ENCODE data around the gene EVI5L.

Gene EVI5L

DNA sequence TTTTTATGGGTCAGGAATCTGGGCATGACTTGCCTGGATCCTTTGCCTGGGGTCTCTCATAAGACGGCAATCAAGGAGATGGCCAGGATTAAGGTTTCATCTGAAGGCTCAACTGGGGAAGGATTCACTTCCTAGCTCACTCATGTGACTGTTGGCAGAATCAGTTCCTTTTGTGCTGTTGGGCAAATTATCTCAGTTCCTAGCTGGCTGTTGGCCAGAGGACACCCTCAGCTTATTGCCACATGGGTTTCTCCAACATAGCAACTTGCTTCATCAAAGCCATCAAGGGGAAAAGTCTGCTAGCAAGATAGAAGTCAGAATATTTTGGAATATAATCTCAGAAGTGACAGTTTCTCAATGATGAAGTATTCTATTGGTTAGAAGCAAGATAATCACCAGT lies 12.2 kb upstream of the EVI5L start:
- DNase-seq (ENCODE audit: low read depth): no peak

DNA sequence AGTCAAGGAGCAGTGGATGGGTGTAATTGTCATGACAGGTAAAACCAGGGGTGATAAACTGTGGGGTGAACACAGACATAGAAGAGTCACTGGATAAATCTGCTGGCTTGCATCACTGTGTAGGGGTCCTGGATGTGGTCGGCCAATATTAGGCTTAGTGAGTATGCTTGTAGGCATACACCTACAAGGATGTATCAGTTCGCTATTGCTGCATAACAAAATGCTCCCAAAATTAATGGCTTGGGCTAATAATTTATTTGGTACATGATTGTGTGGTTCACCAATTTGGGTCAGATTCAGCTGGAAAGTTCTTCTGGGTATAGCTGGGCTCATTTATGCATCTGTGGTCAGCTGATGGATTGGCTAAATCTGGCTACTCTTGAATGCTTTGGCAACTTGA lies 11.2 kb upstream of the EVI5L start:
- DNase-seq (ENCODE audit: low read depth): no peak

DNA sequence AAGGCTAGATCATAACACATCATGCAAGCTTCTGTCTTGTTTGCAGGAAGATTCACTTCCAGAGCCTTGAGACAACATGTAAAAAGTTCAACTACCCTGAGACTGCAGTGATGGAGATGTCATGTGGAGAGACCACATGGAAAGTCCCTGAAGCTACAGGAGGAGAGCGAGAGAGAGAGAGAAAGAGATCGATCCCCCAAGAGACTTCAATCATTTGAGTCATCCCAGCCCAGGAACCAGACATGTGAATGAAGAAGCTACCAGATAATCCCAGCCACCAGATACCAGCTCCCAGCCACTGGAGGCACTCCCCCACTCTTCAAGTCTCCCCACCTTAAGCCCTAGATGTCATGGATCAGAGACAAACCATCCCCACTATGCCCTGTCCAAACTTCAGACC lies 10.7 kb upstream of the EVI5L start:
- DNase-seq (ENCODE audit: low read depth): no peak

- no peak for DNase-seq (ENCODE audit: low read depth)
These were observed 9.4 kb upstream of the EVI5L start for GRCh38 chr19:7820588-7820987.

DNA sequence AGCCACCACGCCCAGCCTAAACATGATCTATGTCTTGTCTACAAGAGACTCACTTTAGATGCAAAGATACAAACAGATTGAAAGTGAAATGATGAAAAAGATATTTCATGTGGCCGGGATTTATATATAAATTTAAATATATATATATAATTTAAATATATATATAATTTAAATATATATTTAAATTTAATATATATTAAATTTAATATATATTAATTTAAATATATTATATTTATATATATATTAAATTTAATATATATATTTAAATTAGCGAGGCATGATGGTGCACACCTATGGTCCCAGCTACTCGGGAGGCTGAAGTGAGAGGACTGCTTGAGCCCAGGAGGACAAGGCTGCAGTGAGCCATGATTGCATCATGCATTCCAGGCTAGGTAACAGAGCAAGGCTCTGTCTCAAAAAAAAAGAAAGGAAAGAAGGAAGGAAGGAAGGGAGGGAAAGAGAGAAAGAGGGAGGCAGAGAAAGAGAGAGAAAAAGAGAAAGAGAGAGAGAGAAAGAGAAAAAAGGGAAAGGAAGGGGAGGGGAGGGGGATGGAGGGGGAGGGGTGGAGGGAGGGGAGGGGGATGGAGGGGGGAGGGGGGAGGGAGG lies 7.0 kb upstream of the EVI5L start:
- DNase-seq (ENCODE audit: low read depth): no peak

DNA sequence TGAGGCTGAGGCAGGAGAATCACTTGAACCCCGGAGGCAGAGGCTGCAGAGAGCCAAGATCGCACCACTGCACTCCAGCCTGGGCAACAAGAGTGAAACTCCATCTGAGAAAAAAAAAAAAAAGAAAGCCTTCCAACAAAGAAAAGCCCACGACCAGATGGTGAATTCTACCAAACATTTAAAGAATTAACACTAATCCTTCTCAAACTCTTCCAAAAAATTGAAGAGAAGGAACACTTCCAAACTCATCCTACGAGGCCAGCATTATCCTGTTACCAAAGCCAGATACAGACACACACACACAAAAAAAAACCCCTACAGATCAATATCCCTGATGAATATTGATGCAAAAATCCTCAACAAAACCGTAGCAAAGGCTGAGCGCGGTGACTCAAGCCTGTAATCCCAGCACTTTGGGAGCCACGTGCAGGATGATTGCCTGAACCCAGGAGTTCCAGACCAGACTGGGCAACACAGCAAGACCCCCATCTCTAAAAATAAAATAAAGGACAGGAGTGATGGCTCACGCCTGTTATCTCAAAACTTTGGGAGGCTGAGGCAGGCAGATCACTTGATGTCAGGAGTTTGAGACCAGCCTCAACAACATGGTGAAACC lies 6.2 kb upstream of the EVI5L start:
- no peak for DNase-seq (ENCODE audit: low read depth)

DNA sequence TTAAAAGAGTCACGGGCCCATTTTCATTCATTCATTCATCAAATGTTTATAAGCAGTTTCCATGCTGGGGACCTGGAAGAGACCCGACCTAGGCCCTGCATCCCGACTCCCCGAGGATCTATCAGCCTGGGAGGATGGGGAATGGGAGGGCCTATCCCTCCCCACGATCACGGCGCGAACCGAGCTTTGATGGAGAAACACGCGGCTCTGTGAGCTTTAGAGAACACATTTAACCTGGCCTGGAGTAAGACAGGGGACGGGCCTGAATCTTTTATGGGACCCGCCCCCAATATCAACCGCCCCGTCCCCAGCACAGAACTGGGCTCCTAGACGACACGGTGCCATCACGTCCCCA lies 875 bp upstream of the EVI5L start:
- DNase-seq (ENCODE audit: low read depth): no peak

- DNase-seq (ENCODE audit: low read depth): no peak
These were observed 304 bp downstream of the EVI5L start for GRCh38 chr19:7830272-7830771.

DNA sequence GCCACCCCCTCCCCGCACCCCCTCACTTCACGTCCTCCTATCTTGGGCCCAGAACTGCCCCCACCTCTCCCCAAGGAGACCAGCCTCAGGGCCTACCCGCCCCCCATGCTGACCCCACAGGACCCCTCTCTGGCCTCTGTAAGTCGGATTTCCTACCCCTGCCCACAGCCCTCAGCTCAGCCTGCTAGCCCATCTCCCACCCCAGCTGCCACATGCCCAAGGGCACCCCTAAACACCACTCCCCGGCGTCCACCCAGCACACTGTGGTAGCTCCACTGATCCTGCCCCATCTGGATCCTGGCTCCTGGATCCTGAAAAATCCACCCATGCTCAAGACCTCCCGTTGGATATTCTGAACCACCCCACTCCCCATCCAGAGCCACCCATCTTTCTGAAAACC lies 805 bp downstream of the EVI5L start:
- DNase-seq (ENCODE audit: low read depth): no peak

- no peak for DNase-seq (ENCODE audit: low read depth)
These were observed 1.4 kb downstream of the EVI5L start for GRCh38 chr19:7831452-7831851.

DNA sequence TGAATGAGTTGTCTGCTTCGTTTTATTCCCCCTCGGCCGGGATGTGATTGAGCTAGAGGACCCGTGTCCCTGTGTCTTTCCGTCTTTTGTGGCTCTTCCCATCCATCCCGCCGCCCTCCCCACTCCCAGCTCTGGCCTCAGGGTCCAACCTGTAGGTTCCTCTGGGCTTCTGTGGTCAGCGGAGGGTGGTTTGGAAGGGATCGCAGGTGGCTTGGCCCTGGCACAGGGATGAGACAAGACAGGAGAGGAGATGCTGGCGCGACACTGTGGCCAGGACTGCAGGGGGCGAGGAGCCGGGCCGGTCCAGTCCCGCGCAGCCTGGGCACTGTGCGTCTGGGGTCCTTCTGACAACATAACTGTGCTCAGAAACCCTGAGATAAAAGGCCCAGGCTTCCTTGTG lies 2.0 kb downstream of the EVI5L start:
- no peak for DNase-seq (ENCODE audit: low read depth)

- no peak for DNase-seq (ENCODE audit: low read depth)
These were observed 2.8 kb downstream of the EVI5L start for GRCh38 chr19:7832781-7833180.

DNA sequence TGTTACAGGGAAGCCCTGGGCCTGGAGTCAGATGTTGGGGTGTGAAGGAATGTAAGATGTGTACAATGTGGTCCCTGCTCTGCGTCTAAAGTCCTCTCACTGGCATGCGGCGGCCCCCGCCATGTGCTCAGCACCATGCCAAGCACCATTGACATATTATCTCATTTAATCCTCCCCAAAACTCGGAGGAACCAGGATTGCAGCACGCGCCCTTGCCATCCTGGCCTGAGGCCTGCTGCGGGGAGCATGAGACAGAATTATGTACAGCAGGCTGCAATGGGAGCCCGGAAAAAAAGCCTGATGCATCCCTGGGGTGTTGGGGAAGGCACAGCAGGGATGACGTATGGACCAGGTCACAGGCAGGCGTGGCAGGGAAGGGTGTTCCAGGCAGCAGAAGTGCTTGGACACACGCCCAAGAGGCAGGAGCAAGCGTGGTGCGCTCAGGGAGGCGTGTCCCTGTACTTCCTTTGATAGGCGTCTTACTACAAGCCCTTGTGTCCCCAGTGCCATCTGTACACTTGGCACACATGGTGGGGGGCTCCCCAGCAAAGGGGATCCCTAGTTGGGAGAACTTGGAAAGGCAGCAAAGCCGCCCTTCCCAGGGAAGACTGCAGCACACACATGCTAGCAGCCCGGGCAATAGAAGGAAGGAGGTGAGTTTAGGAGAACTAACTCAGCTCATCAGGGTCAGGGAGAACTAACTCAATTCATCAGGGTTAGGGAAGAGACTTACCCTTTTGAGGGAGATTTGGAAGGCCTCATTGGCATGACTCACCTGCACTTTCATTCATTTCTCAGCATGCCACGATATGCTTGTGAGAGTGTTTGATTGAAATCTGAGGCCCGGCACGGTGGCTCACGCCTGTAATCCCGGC lies 3.4 kb downstream of the EVI5L start:
- no peak for DNase-seq (ENCODE audit: low read depth)

- DNase-seq (ENCODE audit: low read depth): no peak
These were observed 9.5 kb downstream of the EVI5L start for GRCh38 chr19:7839476-7839875.

DNA sequence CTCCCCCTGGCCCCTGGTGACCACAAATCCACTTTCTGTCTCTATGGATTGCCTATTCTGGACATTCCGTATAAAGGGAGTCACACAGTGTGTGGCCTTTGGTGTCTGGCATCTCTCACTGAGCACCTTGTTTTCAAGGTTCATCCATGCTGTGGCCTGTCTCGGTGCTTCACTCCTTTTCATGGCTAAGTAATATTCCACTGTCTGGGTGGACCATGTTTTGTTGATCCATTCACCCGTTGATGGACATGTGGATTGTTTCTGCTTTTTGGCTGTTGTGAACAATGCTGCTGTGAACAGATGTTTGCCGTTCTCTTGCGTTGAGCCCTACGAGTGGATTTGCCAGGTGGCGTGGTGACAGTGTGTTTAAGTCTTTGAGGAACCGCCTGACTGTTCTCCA lies 10.6 kb downstream of the EVI5L start:
- DNase-seq (ENCODE audit: low read depth): no peak

DNA sequence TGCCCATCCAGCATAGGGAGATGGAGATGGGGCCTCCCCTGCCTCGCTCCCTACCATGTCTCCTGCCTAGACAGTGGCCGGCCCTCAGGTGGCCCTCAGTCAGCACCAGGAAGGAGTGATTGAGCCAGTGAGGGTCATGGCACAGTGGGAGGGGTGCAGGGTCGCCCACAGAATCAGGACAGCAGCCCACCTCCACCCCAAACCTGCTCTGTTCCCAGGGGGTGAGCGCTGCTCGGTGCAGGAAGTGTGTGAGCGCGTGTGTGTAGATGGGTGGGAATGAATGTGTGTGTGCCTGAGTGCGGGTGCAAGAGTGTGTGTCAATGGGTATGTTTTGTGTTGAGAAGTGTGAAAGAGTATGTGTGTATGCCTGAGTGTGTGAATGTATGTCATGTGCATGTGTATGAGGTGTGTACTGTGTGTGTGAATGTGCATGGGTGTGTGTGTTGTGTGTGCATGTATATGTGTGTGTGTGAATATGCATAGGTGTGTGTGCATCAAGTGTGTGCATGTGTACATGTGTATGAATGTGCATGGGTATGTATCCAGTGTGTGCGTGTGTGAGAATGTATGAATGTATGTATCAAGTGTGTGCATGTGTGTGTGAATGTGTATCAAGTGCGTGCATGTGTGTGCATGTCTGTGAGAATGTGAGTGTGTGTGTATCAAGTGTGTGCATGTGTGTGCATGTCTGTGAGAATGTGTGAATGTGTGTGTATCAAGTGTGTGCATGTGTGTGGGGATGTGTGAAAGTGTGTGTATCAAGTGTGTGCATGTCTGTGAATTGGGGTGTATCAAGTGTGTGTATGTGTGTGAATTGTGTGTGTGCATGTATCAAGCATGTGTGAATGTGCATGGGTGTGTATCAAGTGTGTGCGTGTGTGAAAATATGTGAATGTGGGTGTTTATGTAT lies 12.0 kb downstream of the EVI5L start:
- DNase-seq (ENCODE audit: low read depth): no peak

GRCh38 chr19:7842661-7843294 lies 12.8 kb downstream of the EVI5L start:
- no peak for DNase-seq (ENCODE audit: low read depth)

DNA sequence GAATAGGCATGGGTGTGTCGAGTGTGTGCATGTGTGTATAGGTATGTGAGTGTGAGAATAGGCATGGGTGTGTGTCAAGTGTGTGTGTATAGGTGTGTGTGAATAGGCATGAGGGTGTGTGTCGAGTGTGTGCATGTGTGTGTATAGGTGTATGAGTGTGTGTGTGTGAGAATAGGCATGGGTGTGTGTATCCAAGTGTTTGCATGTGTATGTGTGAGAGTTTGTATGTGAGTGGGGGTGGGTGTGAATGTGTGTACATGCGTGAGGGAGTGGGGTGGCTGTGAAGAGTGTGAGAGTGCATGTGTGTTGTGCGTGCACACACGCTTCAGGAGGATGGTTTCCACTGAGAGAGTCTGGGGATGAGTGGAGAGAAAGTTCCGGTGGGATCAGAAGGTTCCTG lies 13.5 kb downstream of the EVI5L start:
- DNase-seq (ENCODE audit: low read depth): no peak

GRCh38 chr19:7844405-7844804 lies 14.4 kb downstream of the EVI5L start:
- DNase-seq (ENCODE audit: low read depth): no peak

DNA sequence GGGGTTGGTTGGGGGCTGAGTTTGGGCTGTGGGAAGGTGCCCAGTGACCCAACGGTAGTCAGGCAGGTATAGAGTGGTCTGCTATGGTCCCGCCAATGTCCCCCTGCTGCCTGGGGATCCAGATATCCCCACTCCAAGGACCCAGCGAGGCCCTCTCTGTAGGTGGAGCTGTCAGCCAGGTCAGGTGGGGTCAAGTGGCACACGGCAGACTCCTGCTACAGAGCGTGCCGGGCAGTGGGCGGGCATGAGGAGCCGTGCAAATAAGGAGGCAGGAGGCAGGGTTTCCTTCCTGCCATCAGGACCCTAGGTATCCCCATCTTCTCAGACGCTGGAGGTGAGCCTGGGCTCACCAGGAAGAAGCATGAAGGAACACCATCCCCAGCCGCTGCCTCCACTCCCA lies 14.9 kb downstream of the EVI5L start:
- DNase-seq (ENCODE audit: low read depth): no peak

DNA sequence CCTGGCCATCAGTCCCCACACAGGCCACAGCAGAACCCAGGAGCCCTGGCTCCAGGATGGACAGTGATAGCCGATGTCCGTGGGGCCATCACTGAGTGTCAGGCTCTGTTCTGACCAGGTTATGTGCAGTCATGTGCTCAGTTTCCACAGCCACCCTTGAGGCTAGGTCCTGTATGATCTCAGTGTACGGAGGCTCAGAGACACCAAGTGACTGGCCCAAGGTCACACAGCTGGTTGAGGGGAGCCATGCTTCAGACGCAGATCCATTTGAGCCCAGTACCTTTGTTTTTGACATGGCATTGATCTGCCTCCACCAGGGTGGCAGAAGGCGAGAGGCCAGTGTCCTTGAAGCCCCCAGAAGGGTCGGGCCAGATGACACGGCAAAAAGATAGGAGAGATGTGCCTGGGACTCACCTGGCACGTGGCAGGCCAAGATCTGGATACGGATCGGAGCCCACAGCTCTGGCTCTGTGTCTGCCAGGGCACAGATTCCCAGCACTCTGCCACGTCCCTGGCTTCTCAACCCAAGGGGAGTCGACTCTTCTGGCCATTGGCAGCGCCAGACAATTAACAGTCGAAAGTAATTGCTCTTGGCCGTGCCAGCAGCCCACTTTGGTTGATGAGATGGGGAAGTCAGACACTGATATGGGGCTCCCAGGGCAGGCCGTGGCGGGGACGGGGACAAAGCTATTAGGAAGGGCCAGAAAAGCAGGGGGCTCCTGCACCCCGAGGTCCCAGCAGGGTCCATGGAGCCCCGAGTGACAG lies 15.6 kb downstream of the EVI5L start:
- no peak for DNase-seq (ENCODE audit: low read depth)
